Superior temporal gyrus (tissue), 1 donor: ENCODE results near the gene FTCD.
"Not testable (repeated sequence)": the region's sequence is repeated elsewhere in the genome, so short reads cannot be mapped to it uniquely, and the experiment has no call there.

Experiments used
- DNase-seq: peaks from one replicate; pipeline ENCODE4 v3.0.0-alpha.2; 2016; ENCODE audit errors: extremely low spot score

FTCD gene

DNA sequence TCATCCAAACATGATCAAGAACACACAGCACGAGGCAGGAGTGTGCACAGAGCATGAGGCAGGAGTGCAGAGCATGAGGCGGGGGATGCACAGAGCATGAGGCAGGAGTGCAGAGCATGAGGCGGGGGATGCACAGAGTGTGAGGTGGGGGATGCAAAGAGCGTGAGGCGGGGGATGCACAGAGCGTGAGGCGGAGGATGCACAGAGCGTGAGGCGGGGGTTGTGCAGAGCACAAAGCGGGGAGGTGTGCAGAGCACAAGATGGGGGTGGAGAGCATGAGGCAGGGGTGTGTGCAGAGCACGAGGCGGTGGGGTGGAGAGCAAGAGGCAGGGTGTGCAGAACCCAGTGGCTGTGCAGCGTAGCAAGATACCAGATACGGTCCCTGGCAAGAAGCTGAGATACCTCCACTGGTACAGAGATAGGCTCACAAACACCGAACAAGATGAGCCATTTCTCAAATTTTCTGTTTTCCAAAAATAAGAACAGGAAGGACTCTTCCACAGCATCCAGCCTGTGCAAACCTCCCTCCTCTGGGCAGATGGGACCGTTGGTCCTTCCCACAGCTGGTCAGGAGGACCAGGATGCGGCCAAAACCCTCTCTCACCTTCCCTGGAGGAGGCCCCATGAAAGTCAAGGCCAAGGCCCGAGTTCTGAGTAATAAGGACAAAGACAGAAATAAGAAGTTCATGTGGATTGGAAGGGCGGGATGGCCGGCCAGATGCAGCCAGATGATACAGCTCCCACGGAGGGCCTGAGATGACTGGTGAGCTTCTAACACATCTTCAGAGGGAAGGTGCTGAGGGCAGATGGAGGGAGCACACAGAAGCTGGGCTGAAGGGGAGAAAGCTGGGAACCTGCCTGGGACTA is 16.9 kb upstream of the FTCD start:
- no peak for DNase-seq

DNA sequence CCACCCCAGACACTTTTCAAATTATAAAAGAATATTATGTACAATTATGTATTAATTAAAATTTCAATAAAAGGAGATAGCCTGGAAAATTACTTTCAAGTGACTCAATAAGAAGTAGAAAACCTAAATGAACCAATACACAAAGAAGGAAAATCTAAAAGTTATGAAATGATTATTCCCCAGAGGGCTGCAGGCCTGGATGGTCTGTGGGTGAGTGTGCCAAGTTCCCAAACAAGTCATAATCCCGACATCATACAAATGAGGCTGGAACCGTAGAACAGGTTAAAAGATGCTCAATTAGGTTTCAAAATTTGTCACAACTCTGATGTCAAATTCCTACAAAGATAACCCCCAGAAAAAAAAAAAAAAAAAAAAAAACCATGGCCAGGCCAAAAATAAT is 16.2 kb upstream of the FTCD start:
- DNase-seq: no peak

DNA sequence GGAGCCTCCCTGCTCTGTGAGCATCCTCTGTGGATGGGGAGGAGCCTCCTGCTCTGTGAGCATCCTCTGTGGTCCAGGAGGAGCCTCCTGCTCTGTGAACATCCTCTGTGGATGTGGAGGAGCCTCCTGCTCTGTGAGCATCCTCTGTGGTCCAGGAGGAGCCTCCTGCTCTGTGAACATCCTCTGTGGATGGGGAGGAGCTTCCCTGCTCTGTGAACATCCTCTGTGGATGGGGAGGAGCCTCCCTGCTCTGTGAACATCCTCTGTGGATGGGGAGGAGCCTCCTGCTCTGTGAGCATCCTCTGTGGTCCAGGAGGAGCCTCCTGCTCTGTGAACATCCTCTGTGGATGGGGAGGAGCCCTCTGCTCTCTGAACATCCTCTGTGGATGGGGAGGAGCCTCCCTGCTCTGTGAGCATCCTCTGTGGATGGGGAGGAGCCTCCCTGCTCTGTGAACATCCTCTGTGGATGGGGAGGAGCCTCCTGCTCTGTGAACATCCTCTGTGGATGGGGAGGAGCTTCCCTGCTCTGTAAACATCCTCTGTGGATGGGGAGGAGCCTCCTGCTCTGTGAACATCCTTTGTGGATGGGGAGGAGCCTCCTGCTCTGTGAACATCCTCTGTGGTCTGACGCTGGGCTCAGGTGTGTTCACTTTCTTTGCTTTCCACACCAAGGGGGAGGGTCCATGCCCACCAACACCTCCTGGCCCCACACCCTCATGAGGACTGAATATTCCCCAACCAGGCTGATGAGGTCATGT is 15.2 kb upstream of the FTCD start:
- DNase-seq: not testable (repeated sequence)

DNA sequence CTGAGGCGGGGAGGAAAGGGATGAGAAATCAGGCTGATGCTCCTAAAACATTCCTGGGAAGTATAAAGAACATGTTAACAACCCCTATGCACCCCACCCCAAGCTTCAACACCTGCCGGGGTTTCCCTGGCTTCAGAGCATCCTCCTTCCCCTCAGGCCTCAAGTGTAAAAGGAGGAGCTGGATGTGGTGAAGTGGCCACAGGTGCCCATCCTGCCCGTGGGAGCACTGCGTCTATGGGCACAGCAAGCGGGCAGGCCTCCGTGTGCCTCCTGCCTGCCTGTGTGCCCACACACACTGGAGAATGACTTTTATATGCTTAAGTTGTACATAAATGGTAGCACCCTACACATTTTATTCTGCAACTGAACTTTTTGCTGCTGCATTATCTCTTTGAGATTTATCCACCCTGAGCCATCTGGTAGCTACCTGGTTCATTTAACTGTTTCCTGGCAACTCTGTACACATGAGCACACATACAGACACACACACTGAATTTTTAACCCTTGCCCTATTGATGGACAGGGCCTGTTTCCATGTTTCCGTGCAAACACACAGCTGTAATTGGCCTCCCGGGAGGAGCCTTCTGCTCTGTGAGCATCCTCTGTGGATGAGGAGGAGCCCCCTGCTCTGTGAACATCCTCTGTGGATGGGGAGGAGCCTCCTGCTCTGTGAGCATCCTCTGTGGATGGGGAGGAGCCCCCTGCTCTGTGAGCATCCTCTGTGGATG is 13.4 kb upstream of the FTCD start:
- no peak for DNase-seq

DNA sequence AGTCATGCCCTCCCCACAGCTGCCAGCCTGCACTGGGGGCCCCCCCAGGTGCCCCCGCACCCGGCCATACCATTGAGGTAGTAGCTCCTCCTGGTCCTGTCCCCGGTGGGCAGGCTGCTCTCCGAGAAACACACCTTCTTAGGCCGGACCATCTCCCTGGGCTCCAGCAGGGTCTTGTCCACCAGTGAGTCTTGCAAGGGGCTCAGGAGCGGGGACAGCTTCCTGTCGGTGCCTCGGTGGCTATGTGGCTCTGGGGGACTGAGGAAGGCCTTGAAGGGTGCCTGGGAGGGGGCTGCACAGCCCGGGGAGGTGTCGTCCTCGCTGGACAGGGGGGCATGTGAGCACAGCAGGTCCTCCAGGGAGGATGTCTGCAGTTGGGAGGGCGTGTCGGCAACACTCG is 12.9 kb upstream of the FTCD start:
- DNase-seq: no peak

DNA sequence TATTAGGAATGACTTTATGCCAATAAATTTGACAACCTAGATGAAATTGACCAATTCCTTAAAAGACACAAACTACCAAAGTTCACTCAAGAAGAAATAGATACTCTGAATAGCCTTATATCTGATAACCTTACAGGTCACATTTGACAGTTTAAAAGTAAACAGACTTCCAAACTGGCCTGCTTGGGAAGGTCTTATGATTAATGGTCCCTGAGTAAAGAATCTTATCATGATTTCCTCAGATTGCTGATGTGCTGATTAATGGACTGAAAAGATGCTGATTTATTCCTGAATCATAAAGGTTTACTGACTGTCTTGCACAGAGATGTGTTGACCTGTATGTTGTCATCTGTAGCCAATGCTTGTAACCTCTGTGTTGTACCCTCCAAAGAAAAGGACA is 9.7 kb upstream of the FTCD start:
- no peak for DNase-seq

DNA sequence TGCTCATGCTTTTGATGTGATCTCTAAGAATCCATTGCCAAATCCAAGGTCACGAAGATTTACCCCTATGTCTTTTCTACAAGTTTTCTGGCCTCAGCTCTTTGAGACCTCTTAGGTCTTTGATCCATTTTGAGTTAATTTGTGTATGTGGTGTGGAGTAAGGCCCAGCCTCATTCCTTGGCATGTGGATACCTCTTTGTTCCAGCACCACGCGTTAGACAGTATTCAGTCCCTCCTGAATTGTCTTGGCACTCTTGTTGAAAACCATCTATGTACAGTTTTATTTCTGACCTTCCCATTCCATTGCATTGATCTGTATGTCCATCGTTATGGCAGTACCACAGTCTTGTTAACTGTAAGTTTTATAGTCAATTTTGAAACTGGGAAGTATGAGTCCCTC is 8.0 kb upstream of the FTCD start:
- no peak for DNase-seq

DNA sequence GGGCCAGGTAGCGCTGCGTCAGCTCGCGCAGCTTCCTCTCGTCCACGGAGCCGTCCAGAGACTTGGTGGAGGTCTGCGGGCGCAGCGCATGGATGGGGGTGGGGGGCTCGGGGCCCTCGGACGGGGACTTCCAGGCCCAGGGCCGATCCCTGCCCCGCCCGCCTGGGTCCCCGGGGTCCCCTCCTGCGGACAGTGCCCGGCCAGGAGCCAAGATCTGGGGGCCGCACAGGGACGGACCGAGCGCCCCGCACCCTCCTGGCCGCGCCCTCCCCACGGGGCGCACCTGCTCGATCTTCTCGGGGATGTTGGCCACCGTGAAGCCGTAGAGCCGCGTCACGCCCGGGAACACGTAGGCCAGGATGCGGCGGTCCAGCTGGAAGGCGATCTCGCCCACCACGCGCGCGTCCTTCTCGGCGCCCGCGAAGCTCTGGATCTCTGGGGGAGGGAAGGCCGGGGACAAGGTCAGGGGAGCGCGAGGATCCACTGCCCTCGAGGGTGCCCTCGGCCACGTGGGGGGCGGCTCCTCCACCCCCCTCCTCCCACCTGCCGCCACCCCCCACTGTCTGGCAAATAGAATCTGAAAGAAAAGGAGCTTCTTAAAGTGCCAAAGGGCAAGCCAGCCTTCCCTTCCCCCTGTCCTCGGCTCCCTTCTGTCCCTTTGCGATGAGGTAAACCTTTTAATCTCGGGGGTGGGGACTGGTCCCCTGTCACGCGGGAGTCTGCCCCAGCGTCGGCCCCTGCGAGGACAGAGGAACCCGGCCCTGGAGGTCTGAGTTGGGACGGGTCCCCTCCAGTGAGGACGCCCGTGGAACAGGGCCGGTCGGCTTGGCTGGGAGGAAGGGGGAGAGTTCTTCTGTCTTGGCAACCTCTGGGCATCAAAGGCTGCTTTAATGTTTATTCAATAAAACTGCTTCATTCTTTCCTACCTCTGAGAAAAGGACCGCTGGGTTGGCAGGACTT is 6.5 kb upstream of the FTCD start:
- no peak for DNase-seq

DNA sequence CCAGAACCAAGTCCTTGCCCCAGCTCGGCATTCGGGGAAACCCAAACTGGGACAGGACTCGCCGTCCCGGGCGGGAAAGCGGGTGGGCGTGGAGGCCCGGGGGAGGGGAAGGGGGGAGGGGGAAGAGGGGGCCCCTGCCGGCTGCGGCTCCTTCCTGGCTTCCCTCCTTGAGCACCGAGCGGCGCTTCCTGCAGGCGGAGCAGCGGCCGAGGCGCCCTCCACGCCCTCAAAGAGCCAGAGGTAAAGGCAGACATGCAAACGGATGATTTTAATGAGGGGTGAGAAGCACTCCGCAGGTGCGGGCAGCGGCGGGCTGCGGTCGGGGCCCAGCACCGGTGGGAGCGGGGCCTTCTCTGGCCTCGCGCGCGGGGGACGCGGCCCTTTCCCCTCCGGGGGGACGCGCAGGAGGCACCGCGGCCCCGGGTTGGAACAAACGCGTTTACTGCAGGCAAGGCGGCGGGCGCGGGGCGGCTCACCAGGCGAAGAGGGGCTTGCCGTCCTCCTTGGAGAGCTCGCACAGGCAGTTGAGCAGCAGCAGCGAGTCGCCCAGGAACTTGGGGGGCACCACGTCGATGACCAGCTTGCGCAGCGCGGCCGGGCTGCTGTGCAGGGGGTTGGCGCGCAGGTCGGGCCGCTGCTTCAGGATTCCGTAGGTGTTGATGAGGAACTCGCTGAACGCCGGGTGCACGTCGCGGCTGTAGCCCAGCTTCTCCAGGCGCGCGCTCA is 5.7 kb upstream of the FTCD start:
- DNase-seq: no peak

DNA sequence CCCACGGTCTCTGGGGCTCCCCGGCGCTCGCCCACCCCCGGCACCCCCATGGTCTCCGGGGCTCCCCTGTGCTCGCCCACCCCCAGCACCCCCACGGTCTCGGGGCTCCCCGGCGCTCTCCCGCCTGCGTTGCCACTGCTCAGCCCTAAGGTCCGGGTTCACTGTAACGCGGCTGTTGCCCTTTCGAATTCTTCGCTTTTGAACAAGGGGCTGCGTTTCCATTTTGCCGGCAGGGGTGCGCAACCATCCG is 5.2 kb upstream of the FTCD start:
- DNase-seq: no peak

DNA sequence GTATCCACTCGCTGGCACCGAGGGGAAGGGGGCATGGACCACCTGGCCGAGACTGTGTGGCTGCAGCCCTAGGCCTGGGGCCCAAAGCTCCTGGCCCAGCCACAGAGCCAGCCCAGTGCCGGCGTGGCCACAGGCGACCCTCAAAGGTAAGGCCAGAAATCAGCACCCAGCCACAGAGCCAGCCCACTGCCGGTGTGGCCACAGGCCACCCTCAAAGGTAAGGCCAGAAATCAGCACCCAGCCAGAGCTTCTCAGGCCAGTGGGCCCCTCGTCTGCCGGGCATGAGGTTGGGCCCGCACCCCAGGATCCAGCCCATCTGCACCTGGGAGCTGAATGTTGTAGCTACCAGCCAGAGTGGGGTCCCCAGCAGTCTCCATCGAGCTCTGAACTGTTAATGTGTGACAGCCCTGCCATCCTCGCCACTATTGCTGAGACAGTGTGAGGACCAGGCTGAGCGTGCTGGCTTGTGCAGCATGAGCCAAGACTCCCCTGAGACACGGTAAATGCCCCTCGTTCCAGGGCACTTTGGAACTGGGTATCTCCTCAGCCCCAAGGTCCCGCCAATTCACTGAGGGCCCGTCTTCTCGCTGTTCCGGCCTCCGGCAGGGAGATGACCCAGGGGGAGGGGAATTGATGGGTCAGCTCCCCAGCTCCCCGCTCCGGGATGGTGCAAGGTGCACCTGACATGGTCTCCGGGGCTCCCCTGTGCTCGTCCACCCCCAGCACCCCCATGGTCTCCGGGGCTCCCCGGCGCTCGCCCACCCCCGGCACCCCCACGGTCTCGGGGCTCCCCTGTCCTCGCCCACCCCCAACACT is 4.7 kb upstream of the FTCD start:
- DNase-seq: no peak

DNA sequence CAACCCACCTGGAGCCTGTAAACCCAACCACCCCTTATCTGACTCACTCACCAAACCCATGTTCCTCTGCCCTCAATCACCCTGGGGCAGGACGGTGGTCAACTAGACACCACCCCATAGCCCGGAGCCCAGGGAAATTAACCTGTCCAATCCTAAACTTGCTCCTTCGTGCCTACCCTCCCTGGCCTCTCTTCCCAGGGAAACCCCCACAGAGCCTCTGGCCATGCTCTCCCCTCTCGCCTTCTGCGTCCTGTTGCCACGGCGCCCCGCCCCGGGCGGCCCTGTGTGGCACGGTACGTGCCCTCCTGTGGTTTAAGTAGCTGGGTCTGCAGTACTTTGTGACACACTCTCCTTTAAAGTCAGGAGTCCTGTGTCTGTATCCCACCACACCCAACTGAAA is 4.0 kb upstream of the FTCD start:
- DNase-seq: no peak

DNA sequence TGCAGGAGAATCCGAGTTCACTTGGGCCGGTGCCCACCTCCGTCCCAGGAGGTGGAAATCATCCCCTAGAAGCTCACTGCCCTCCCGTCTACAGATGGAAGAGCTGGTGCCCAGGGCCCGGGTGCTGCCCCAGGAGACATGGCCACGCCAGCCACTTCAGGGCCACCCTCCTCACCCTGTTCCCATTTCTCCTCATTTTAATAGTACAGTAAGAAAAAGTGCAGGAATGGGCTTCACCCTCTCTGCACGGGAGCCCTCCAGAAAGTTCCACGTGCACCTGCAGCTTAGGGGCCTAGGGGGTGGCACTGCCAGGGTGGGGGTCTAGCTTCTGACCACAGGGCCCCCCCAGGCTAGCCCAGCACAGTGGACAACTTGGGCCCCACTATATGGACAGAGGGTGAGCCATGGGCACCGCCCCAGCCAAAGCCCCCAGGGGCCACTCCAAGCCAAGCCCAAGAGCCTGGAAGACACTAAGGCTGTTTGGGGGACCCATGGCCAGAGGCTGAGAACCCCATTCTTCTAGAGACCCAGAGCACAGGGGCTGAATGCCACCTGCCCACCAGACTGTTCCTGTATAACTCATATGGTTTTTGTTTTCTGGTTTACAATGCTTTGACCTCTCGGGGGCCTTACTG is 3.4 kb upstream of the FTCD start:
- DNase-seq: no peak

DNA sequence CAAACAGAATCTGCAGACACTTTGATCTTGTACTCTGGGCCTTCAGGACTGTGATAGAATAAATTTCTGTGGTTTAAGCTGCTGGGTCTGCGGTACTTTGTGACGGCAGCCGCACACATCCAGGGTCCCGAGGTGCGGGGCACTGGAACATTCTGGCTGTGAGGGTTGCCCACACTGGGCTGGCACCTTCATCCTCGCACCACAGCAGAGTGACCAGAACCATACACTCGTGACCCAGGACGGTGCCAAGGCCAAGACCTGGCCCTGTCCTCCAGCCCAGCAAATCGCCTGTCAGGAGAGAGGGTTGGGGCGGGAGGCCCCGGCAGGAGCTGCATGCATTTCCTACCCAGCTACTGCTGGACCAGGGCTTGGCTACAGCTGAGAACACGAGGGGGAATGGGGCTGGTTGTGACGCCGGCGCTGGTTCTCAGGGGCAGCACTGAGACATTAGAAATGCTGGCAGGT is 2.6 kb upstream of the FTCD start:
- no peak for DNase-seq

DNA sequence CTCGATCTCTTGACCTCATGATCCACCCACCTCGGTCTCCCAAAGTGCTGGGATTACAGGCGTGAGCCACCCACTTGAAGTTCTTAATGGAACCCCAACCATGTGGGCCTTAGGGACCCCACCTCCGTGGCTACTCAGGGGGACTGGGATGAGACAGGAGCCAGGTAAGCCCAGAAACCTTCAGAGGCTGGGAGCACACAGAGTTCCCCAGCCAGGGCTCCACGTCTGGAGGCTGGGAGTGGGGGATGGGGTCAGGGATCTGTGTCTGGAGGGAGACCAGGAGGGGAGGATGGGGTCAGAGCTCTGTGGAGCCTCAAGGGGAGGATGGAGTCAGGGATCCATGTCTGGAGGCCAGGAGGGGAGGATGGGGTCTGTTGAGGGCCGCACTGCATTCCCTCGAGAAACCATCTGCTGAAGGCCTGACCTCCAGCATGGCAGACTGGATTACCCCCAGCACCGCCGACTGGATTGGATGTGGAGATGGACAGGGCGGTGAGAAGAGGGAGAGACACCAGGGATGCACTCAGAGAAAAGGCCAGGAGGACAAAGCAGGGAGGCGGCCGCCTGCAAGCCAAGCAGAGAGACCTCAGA is 2.1 kb upstream of the FTCD start:
- DNase-seq: no peak

DNA sequence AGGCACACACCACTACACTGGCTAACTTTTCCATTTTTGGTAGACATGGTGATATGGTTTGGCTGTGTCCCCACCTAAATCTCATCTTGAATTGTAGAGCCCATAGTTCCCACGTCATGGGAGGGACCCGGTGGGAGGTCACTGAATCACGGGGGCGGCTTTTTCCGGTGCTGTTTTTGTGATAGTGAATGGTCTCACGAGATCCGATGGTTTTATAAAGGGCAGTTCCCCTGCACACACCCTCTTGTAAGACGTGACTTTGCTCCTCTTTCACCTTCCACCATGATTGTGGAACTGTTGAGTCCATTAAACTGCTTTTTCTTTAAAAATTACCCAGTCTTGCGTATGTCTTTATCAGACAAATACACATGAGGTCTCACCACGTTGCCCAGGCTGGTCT is 1.3 kb upstream of the FTCD start:
- no peak for DNase-seq

DNA sequence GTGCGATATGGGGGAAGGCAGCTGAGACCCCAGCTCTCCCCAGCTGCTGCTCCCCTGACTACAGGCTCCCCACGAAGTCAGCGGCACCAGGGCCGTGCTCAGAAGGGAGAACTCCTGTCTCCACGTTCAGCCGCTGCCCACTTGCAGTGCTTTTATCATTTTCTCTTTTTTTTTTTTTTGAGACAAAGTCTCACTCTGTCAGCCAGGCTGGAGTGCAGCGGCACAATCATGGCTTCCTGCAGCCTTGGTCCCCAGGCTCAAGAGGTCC is 933 bp upstream of the FTCD start:
- no peak for DNase-seq

DNA sequence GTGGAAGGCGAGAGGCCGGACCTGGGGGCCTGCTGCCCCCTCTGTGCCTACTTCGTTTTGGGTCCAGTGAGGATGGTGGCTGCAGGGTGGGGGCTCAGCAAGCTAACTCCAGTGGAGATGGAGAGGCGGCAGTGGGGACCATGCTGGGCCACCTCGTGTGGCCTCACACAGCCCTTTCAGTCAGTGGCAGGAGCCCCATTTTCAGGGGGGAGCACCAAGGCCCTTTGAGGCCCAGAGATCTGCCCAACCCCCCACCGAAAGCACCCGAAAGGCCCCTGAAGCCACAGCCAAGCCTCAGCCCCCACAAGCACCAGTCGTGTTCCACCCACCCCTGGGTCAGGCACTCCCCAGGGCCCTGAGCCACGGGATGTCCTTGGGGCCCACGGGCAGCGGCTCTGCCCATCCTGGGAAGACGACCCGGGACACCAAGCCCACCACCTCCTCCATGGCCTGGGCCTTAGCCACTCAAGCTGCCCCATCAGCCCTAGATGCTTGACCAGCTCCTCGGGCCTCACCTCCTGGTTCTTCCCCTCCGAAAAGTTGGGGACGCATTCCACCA is 345 bp downstream of the FTCD start:
- no peak for DNase-seq
